T47D (cell line): Measurements from ENCODE around the gene PDLIM7.

Experiments
- DNase-seq, 2 experiments: peaks; one replicate each; pipeline versions ENCODE4 v3.0.0 to v3.0.0-alpha.2; 2011 to 2012; ENCODE audit warnings: low read depth in 1 of 2, low spot score in 1 of 2
- JUND ChIP-seq: IDR thresholded peaks from 2 replicates; pipeline ENCODE4 v1.6.1; 2012; ENCODE audit warnings: low read depth
- in situ Hi-C: cut with HindIII; loops from 2 replicates; pipeline ENCODE4 v1.10.0; 2016; ENCODE audit warnings: low sequenced_read_pairs, low pct_unique_long_range_greater_than_20kb

The PDLIM7 gene

GRCh38 chr5:177531209-177531940 is 34.0 kb upstream of the PDLIM7 start:
- DNase-seq: peak; percentile 61 to 77
- in situ Hi-C loops: no loop called here
- no peak for TF ChIP-seq JUND

DNA sequence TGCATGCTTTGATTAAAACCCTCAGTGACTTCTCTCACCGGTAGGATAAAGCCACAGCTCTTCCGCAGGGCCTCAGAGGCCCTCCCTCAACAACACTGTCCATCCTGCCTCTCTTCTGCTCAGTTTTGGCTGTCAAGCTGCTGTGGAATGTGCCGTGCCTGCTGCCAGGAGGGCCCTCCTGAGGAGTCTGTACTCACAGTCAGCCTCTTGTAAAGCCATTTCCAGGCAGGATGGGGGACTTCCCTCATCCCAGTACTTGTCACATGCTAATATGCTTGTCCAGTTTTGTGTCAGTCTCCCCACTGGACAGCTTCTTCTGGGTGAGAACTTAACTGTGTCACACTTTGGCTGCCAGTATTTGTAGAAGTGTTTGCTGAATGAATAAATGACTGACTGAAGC is 33.2 kb upstream of the PDLIM7 start:
- DNase-seq: no peak
- in situ Hi-C loops: no loop called here

DNA sequence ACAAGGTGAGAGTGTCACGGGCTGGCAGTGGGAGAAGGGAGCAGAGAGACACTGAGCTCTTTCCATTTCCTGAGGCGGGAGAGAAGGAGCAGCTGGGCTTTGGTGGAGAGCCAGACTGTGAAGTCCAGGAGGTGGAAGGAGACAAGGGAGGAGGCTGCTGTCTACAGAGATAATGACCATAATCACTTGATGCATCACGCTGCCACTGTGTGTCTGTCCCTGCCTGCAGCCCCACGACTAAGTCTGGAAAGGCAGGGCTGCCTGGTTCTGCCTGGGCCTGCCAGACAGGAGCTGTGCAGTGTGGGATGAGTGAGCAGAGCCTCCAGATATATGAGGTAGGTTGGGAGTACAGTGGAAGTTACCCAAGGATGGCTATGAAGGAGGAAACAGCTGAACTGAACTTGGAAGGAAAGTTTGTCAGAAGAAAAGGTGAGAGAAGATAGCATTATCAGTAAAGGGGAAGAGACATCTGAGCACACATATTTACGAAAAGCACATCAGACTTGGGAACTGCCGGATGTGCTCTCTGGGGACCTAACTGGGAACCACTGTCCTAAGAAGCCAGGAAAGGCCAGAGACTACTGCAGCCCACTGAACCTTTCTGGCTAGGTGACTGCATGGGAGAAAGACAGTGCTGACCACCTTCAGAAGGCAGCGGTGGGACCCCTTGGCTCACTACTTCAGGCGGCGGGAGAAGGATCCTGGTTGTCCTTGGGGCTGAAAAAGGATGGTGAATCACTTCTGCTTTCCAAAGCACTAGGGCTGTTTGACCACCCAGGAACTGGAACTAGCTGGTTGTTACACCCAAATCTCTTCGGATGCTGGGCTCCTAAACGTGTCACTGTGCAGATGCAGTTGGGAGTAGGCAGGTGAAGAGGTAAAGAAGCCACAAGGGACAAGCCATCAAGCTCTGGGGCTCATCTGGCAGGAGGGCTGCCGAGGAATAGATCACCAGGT is 32.1 kb upstream of the PDLIM7 start:
- no peak for TF ChIP-seq JUND
- in situ Hi-C loops: no loop called here
- DNase-seq: no peak

More for the DNA sequence above, 33.2 kb upstream of the PDLIM7 start:
- no peak for TF ChIP-seq JUND

- in situ Hi-C loops: no loop called here
- TF ChIP-seq JUND: no peak
- DNase-seq: no peak
These were observed 31.2 kb upstream of the PDLIM7 start for GRCh38 chr5:177528631-177529030.

DNA sequence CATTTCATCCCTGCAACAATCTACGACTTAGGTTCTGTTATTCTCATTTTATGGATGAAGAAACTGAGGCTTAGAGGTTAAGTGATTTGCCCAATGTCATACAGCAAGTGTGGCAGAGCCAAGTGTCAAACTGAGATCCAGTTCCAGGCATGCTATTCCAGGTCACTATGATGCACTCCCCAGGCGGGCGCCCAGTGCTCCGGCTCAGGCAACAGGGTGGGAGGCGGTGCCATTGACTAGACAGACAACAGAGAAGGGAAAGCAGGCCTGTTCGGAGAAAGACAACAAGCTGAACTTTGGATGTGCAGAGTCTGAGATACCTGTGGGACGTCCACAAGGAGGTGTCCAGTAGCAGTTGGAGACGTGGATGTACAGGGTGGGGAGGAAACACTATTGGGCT is 30.2 kb upstream of the PDLIM7 start:
- DNase-seq: no peak
- no peak for TF ChIP-seq JUND
- in situ Hi-C loops: no loop called here

DNA sequence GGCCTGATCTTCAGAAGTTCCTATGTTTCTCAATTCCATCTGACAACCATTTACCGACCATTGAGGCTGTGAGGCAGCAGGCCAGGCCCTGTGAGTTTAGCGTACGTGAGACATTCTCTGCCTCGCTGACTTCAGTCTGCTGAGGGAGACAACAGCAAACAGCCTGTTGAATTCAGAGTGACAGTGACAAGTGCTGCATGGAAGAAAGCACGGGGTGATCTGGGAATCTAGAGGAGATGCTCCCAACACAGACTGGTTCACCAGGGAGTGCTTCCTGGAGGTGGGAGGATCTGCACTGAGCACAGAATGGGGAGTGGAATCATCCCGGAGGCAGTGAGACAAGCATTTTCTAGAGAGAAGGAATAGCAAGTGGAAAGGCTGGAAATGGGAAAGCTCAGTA is 29.4 kb upstream of the PDLIM7 start:
- no peak for DNase-seq
- in situ Hi-C loops: no loop called here
- no peak for TF ChIP-seq JUND

DNA sequence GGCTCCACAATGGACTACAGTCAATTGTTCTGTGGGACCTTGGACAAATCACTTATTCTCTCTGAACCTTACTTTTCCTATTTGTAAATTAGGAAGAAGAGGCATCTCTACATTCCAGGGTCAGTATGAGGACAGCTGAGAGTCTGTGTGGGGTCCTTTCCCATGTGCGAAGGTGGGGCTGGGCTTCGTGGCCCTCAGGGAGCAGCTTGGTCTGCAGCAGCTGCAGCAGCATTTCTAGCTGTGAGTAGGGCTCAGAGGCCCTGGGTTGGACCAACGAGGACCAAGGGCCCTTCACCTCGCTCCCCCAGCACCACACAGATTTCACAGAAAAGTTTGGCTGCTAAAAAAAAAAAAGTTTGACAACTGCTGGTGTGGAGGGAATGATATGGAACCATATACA is 28.8 kb upstream of the PDLIM7 start:
- in situ Hi-C loops: no loop called here
- no peak for DNase-seq
- TF ChIP-seq JUND: no peak

GRCh38 chr5:177524941-177525655 is 27.7 kb upstream of the PDLIM7 start:
- TF ChIP-seq JUND: no peak
- in situ Hi-C loops: no loop called here
- peak in 1 of 2 experiments; percentile 18 for DNase-seq

GRCh38 chr5:177524539-177524900 is 27.1 kb upstream of the PDLIM7 start:
- DNase-seq: no peak
- TF ChIP-seq JUND: no peak
- in situ Hi-C loops: no loop called here

DNA sequence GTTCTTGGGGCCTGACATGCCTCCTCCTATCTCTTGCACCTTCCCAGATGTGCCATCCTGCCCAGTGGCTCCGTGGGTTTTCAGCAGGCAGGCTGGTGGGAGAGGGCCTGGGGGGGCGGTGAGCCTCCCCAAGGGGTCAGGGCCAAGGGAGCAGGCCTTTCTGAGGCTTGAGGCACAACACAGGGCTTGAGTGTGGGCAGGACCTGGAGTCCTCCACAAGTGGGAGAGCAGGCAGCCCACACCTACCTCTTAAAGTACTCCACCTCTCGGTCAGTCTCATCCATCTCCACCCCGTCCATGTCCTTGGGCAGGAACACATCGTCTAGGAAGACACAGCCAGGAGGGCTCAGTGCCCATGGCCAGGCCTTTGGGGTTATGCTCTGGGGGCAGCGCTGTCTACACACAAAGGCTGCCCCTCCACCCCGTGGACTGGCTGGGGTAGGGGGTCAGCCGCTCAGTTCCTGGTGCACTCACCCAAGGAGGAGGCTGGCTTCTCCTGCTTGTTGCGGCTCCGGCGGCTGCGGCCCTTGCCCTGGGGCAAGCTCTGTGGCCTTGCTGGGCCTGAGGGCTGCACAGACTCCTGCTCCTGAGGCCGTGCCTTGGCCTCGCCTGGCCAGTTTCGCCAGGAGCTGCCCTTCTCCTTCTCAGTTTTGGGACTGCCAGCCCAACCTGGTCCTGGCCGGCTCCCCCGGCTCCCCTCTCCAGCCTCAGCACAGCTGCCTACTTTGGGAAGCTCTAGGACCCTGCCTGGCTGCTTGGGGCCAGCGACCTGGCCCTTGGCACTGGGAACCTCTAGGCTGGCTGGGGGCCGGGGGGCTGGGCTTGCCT is 26.5 kb upstream of the PDLIM7 start:
- no peak for TF ChIP-seq JUND
- no peak for DNase-seq
- in situ Hi-C loops: no loop called here

DNA sequence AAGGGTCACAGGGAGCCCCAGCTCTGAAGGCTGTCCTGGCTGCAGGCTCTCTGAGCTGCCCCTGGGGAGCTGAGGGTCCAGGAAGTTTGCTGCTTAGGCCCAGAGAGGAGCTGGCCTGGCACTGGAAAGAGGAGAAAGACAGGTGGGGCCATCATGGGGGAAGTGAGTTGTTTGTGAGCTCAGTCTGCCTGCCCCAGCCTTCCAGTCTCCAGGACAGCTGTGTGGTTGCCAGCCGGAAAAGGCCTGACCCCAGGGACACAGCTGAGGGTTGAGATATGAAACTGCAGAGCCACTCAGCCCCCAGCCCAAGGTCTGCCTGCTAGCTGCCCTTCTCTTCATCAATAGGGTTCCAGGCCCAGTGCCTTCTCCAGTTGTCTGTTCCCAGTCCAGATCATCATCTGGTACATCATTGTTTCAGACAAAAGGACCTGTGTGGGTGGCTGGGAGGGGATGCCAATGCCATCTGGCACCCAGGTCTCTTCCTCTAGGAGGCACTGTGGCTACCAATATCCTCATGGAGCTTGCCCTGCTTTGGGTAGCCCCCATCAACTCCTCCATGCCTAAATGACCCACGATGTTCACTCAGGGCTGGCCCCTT is 23.6 kb upstream of the PDLIM7 start:
- TF ChIP-seq JUND: no peak
- in situ Hi-C loops: no loop called here
- DNase-seq: no peak

DNA sequence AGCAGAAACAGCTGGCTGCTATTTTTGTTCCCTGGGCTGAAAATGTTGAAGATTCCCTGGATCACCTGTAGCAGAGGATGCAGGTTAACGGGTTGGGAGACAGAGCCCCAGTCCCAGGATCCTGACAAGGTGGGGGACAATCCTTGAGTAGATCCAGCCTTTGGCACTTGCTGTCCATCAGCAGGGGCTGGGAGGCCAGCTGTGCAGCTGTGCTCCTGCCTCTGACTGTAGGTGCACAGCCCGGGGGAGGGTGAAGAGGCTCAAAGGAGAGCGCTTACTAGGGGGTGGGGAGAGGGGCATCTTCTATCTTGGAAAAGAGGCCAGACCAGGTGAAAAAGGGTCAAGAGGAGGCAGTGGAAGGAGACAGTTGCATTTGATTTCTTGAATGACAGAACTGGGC is 22.9 kb upstream of the PDLIM7 start:
- TF ChIP-seq JUND: no peak
- in situ Hi-C loops: no loop called here
- DNase-seq: no peak
